NCI-H526 treated with DMSO at 0.1 percent for 48 hours (cell line): ENCODE results near the gene GPR84.
A peak's percentile ranks its signal among the peaks of the same experiment; 100 is the strongest.

Source experiments
- DNase-seq: peaks from one replicate; lab custom pipeline; 2025; lab: John Stamatoyannopoulos, UW

The GPR84 gene

GRCh38 chr12:54364413-54364812 is at the start of gene GPR84:
Gene GPR84 (minus strand): TSS chr12:54364486. CDS start chr12:54363851, 635 bp downstream.
- no peak for DNase-seq

GRCh38 chr12:54413284-54414190 is 49.3 kb upstream of the GPR84 start:
- DNase-seq = no peak

- DNase-seq = no peak
These were observed 48.5 kb upstream of the GPR84 start for GRCh38 chr12:54412786-54413185.

- no peak for DNase-seq
These were observed 48.1 kb upstream of the GPR84 start for GRCh38 chr12:54412348-54412747.

GRCh38 chr12:54411391-54412241 is 47.3 kb upstream of the GPR84 start:
- no peak for DNase-seq

- DNase-seq = no peak
These were observed 45.0 kb upstream of the GPR84 start for GRCh38 chr12:54409267-54409666.

GRCh38 chr12:54407183-54407905 is 43.1 kb upstream of the GPR84 start:
- no peak for DNase-seq

GRCh38 chr12:54405573-54405972 is 41.3 kb upstream of the GPR84 start:
- DNase-seq = no peak

GRCh38 chr12:54405106-54405505 is 40.8 kb upstream of the GPR84 start:
- DNase-seq = no peak

GRCh38 chr12:54404061-54405004 is 40.0 kb upstream of the GPR84 start:
- DNase-seq = no peak

GRCh38 chr12:54401119-54401518 is 36.8 kb upstream of the GPR84 start:
- no peak for DNase-seq

- peak; percentile 26 for DNase-seq
These were observed 34.9 kb upstream of the GPR84 start for GRCh38 chr12:54398995-54399793.

- DNase-seq = no peak
These were observed 33.9 kb upstream of the GPR84 start for GRCh38 chr12:54398218-54398617.

- no peak for DNase-seq
These were observed 32.9 kb upstream of the GPR84 start for GRCh38 chr12:54397157-54397556.

- no peak for DNase-seq
These were observed 31.3 kb upstream of the GPR84 start for GRCh38 chr12:54395545-54395944.

- no peak for DNase-seq
These were observed 30.7 kb upstream of the GPR84 start for GRCh38 chr12:54394986-54395385.

GRCh38 chr12:54394281-54394719 is 30.0 kb upstream of the GPR84 start:
- DNase-seq = peak; percentile 11

GRCh38 chr12:54393743-54394142 is 29.5 kb upstream of the GPR84 start:
- no peak for DNase-seq

GRCh38 chr12:54393207-54393609 is 28.9 kb upstream of the GPR84 start:
- DNase-seq = no peak
